Fibroblast of peridontal ligament (primary cell): ENCODE results near the gene ERFL.
"Not testable (repeated sequence)": the region's sequence is repeated elsewhere in the genome, so short reads cannot be mapped to it uniquely, and the experiment has no call there.

Experiments
- DNase-seq: peaks from one replicate; pipeline ENCODE4 v3.0.0-alpha.2; 2010; ENCODE audit errors: extremely low read depth

ERFL gene

DNA sequence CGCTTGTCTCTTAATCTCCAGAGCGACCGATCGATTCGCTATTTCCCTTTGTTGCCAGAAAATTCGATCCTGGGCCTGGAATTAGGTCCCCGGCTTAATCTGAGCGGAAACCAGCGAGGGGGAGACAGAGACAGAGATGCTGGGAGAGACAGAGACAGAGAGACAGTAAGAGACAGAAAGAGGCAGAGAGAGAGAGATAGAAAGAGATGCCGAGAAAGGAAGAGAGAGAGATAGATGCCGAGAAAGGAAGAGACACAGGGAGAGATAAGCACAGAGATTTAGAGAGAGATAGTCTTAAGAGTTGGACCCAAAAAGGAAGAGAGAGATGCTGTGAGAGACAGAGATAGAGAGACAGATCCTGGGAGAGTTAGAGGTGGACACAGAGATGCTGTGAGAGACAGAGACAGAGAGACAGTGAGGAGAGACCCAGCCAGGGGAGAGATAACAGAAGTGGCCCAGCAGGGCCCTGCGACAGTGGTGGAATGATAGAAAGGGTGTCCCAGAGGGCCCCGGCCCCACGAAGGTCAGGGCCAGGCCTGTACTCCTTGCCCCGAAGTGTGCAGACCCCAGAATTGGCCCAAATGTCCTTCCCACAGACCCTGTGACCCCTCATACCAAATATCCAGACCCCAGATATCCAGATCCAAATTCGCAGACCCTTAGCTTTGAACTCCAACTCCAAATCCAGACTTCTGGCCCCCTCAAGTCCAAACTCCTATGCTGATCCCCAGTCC lies 1.3 kb downstream of the ERFL start:
- DNase-seq = no peak

DNA sequence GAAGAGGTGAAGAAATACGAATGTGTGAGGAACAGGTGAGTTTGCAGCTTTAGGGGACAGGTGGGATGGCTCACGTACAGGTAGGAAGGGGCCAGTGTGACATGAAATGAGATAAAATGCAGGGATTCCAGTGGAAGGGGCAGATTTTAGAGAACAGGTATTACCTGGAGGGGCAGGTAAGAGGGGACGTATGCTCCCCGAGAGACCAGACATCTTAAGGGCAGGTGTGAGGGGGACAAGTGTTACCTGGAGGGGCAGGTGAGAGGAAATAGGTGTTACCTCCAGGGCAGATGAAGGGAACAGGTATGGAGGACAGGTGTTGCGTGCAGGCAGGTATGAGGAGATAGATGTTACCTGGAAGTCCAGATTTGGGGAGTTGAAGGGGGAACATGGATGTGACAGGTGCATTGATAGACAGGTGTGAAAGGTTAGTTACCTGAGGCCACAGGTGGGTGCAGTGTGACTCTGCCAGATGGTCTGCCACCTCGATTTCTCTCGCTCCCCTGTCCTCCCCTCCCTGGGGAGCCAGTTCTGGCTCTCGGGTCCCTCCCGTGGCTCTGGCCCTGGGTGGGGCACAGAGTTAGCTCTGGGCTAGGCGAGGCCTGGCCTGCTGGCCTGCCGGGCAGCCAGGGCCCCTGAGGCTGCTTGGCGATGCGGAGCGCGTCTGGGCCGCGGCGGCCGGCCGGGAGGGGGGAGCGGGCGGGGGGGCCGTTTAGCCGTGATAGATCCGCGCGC lies 2.1 kb downstream of the ERFL start:
- no peak for DNase-seq

DNA sequence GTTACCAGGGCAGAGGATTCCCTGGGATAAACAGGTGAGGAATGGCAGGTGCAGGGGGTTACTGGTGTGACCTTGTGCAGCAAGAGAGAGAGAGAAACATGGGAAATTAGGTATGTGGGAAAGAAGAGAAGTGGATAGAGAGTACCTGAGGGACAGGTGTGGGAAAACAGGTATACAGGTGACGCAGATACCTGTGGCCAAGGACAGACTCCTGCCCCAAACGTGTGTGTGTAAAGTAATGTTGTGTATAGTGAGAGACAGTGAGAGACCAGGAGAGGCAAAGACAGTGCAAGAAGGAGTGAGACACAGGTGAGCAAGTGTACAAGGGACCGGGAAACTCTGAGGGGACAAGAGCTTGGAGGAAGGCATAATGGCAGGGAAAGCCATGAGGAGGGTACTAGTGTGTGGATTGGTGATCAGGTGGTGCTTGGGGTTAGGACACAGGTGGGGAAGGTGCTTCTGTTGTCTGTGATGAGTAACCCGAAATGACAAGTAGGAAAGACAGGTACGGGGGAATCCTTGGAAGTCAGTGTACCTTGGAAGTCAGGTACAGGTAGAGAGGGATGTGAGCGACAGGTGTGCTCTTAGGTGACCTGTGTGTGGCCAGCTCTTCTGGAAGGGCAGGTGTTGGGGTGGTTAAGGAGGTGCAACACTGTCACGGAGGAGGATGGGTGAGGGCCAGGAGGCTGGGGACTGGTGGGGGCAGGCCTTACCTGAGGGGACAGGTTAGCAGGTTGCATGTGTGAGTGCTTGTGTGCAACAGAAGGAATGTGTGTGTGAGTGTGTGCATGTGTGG lies 2.8 kb downstream of the ERFL start:
- no peak for DNase-seq

DNA sequence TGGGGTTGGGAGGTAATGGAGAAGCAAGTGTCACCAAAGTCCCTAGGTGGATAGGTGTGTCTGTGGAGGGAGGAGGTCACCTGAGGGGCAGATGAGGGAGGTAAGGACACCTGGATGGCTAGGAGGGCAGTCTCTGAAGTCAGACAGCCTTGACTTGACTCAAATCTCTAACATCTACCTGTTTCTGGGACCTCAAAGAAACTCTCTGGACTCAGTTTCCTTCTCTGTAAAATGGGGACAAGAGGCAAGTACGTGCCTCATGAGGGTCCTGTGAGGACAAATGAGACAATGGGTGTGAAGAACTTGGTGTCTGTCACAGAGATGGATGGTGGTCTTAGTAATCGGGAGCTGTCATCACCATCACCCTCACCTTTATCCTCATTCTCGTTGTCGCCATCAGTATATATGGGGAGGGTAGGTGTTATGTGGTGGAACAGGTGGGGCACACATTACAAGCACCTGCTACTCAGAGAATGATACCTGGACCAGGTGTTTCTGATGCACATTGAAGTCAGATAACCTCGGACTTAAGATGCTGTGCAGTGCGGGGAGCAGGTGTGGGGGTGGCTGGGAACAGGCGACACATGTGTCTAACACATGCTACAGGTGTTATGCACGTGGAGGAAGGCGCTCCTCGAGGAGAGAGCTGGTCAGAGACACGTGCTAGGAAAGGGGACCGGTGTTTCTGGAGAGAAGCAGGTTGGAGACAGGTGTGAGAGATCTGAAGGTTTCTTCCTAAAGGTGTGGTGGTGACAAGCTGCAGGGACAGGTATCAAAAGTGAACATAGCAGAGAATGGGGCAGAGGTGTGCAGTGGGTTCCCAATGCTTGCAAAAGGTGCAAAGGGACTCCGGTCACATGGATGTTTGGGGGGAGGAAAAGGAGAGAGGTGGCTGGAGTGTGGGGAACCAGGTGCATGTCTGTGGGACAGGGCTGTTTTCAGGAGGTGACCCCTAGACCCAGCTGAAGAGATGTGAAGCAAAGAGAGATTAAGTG lies 3.8 kb downstream of the ERFL start:
- DNase-seq = no peak

DNA sequence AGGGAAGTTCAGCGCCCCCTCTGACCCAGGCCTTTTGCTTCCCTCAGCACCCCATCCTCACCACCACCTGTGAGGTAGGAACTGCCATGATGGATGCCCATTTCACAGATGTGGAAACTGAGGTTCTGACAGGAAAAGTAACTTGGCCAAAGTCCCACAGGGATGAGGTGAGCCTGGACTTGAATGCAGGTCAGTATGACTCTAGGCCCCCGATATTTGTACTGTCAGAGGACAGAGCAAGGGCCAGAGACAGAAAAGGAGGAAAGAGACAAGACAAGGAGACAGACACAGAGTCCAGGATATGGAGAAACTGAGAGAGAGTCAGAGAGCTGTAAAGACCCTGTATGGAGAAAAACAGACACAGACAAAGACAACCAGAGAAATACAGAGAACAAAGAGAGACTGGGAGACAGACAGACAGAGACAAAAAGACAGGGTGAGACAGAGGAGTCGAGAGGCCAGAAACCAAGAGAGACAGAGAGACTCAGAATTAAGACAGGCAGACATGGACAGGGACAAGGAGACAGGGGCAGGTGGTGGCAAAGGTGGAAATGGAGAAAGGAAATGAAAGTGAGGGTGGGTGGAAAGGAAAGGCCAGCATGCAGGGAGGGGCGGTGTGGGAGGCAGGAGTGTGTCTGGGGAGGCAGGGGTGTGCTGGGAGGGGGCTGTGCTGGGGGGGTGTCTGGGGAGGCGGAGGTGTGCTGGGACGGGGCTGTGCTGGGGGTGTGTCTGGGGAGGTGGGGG lies 5.0 kb downstream of the ERFL start:
- no peak for DNase-seq

DNA sequence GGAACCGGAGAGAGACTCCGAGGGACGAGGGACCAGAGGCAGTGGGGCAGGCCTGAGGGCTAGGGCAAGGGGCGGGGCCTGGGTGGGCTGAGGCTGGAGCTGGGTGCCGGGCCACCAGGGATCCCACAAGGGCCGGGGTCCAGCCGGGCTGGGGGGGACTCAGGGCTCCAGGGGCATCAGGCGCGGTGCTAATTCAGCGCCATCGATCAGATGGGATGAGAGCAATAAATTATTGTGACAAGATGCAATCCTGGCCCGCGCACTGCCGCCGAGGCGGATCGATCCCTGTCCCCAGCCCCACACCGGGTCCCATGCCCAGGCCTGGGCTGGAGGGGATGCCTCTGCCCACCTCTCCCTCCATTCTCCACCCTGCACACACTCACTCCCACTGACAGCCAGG lies 5.7 kb downstream of the ERFL start:
- DNase-seq = no peak

DNA sequence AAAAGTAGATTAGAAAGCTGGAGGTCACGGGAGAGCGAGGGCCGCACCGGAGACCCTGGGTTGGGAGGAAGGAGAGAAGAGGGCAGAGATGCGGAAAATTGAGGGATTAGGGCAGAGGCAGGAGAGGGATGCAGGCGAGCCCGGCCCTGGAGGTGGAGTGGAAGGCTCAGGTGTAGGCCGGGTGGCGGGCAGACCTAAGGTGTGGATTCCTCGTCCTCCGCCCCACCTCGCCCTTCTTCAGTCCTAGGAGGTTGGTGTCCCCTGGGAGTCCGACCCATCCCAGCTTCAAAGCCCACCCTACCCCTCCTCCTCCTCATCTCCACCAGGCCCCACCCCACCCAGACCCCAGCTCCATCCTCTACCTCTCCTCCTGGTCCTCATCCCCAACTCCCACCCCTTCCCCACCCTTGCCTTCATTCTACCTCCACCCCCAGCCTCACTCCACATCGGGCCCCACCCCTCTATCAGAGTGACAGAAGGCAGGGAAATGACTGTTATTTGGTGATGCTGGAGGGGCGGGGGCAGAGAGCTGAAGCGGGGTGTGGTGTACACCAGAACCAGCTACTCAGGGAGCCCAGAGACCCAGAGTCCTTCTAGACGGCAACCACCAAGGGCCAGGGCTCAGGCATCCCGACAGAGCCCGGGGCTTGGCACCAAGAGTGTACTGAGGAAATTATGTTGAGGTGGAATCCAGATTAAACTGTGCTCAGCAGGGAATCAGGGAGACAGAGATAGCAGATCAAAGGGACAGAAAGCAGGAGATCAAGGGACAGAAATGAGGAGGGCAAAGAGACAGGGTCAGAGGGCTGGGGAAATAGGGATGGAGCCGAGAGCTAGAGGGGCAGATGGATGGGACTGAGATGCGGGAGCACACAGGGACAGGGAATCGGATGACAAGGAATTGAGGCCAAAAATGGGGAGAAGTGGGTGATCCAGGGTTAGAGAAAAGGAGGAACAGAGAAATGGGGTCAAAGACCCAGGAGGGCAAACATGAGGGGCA lies 6.4 kb downstream of the ERFL start:
- no peak for DNase-seq

DNA sequence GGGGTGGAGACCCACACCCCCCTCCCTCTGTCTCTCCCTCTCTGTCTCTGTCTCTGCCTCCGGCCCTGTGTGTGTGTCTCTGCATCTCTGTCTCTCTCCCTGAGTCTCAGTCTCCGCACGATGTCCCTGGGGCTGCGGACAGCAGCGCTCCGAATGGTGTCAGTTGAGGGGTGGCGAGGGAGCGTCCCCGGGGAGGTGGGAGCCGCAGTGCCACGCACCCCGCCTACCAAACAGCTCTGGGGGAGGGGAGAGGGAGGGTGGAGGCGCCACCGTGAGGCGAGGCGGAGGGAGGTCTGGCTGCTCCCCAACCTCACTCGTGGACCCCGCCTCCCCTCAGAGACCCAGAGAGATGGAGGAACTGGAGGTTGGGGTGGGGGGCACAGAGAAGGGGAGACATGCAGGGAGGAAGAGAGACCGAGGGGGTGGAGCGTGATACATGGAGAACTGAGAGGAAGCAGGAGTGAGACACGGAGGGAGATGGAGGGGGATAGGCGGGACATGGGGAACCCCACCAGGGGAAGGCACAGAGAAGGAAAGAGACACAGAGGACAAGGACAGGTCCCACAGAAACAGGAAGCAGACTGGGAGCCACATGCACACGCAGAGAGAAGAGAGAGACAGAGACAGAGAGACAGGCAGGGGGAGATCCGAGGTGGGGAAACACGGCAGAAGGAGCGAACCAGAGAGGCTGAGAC lies 7.2 kb downstream of the ERFL start:
- no peak for DNase-seq

DNA sequence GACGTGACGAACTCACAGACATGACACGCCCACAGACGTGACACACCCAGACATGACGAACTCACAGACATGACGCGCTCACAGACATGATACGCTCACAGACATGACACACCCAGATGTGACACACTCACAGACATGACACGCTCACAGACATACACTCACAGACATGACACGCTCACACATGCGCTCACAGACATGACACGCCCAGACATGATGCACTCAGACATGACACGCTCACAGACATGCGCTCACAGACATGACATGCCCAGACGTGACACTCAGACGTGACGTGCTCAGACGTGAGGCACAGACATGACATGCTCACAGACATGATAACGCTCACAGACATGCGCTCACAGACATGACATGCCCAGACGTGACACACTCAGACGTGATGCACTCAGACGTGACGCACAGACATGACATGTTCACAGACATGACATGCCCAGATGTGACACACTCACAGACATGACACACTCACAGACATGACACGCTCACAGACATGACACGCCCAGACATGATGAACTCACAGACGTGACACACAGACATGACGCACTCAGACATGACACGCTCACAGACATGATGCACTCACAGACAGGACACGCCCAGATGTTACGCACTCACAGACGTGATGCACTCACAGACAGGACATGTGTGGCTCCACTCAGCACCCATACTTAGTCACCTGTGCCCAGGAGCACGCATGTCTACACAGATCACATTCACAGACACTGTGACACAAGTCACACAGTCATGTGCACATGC lies 8.1 kb downstream of the ERFL start:
- DNase-seq = no peak

DNA sequence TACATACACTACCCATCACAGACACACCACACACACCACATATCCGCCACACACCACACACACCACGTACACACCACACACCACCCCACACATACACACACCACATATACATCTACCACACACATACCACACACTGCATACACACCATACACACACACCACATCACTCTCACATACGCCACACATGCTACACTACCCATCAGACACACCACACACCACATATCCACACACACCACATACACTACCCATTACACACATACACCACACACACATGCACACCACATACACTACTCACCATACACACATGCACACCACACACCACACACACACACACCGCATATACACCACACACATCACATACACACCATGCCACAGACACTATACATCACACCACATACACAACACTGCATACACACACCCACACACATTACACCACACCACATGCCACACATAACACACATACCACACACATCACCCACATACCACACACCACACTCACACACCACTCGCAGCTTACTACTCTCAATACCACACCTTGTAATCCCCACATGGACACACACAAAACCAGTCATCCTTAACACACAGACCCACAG lies 9.5 kb downstream of the ERFL start:
- no peak for DNase-seq

DNA sequence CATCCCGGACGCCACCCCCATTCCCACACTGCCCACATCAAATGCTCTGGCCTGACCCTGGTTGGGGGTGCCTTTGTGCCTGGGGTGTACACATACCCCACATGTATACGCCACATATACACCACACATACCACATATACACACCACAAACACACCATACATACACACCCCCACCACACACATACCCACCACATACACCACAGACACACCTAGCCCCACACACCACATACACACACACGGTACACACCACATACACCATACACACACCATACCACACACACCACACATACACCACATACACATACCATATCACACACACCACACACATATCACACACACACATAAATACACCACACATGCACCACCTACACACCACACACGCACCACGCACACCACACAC lies 10.2 kb downstream of the ERFL start:
- DNase-seq = no peak

DNA sequence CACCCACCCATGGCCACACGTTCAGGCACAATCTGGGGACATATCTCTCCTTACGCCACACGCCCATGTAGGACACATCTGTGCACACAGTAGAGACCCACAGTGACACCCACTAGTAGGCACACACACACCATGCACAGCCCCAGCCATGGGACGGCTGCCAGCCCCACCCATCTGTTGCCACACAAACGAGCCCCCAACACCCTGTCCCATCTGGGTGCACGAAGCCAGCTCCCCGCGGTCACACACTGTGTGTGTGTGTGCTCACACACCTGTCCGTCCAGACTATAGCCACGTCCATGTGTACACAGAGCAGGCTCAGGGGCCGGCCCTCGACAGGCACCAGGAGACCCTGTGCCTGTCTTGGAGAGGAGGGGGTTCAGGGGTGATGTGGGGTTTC lies 10.6 kb downstream of the ERFL start:
- no peak for DNase-seq

DNA sequence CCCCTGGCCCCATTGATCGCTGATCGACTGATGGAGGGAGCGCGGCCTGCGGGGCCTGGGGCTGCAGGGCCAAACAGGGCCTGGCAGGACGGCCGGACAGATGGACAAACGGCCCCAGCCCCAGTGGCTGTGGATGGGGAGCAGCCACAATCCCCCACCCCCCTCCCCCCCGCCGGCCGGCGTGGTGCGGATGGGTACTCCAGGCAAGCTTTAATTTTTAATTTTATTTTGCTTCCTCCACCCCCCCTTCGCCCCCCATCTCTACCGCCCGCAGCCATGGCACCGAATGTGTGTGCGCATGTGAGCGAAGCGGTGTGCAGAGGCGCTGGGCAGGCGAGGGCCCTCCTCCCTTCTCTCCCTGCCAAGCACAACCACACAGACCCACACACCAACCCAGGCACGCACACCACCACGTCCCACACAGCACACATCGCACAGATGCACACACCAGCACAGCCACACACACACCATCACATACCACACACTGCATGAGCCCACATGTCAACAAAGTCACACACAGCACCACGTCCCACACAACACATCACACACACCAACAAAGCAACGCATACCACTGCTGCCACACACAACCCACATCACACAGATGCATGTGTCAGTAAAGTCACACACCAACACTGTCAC lies 12.4 kb downstream of the ERFL start:
- DNase-seq = no peak

DNA sequence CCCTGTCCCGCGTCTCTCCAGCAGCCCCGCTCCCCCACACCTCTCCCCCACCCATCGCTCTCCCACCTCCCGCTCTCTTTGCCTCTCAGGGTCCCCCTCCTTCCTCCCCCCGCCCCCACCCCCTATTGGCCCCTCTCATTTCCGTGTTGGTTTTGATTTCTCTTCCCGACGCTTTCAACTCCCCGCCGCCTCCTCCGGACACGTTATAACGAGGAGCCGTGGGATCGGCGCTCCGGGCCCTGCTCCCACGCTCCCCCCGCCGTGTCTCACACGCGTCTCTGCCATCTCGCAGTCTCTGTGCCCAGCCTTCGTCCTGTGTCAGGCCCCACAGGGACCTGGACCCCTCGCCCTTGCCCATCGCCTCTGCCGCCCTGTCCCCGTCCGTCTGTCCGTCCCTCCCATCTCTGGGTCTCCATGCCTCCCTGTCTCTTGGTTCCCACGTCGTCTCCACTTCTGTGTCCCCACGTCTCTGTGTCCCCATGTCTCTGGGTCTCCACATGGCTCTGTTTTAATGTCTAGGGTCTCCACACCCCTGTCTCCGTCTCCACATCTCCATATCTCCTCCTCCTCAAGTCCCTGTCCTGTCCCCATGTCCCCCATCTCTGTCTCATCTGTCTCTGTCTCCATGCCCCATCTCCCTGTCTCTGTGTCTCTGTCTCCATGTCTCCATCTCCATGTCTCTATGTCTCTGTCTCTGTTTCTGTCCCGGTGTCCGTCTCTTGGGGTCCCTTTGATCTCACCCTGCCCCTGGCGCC lies 13.1 kb downstream of the ERFL start:
- no peak for DNase-seq

DNA sequence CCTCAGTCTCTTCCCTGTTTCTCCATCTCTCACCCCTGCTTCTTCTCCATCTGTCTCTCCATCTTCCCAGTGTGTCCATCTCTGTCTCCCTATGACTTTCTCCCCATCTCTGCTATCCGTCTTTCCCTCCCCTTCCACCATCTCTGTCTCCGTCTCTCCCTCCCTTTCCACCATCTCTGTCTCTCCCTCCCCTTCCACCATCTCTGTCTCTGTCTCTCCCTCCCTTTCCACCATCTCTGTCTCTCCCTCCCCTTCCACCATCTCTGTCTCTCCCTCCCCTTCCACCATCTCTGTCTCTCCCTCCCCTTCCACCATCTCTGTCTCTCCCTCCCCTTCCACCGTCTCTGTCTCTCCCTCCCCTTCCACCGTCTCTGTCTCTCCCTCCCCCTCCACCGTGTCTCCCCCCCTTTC lies 13.8 kb downstream of the ERFL start:
- not testable (repeated sequence) for DNase-seq
